Psoas muscle (tissue), 8 donors: Measurements from ENCODE around the gene CACNA1C. TPM values are rescaled to one million over a fixed set of nuclear protein-coding genes. Genes with fewer than 3 reads are reported as not detected.

ENCODE experiments used
- ATAC-seq, 4 donors: fragments of 200-7000 bp; cut with Tn5 transposase; one replicate each; pipeline ENCODE4 v1.9.1; 2020; ENCODE audit warnings: moderate library complexity in 3 of 4, mild to moderate bottlenecking in 2 of 4
- DNase-seq, 2 donors: peaks; one replicate each; pipeline ENCODE4 v3.0.0-alpha.2; 2020
- H3K27ac ChIP-seq: fragments of 200-600 bp; one replicate; pipeline ENCODE4 v1.8.0; 2022
- H3K27me3 ChIP-seq, 3 donors: fragments of 200-600 bp in 1 of 3; one replicate each; pipeline versions ENCODE4 v1.6.1 to v1.8.0; 2013 to 2022; ENCODE audit warnings: low read length in 2 of 3, mild to moderate bottlenecking in 2 of 3, moderate library complexity in 1 of 3; ENCODE audit not compliant: insufficient read depth in 3 of 3
- H3K36me3 ChIP-seq, 2 donors: fragments of 200-600 bp in 1 of 2; one replicate each; pipeline versions ENCODE4 v1.6.1 to v1.8.0; 2013 to 2022; ENCODE audit warnings: low read depth in 1 of 2, mild to moderate bottlenecking in 1 of 2, moderate library complexity in 1 of 2; ENCODE audit not compliant: insufficient read depth in 1 of 2
- H3K4me1 ChIP-seq: fragments of 200-600 bp; one replicate; pipeline ENCODE4 v1.8.0; 2022
- H3K4me3 ChIP-seq: fragments of 200-600 bp; one replicate; pipeline ENCODE4 v1.8.0; 2022; ENCODE audit warnings: mild to moderate bottlenecking
- H3K9me3 ChIP-seq: fragments of 200-600 bp; one replicate; pipeline ENCODE4 v1.8.0; 2022
- WGBS, 3 donors: extraction: QIAGEN DNeasy Blood & Tissue Kit; methylation state at CpG; one replicate each; pipeline versions ENCODE4 v1.1.6 to v1.1.7; 2013; 5-methylcytosine and 5-hydroxymethylcytosine counted together
- intact Hi-C, 2 donors: fragments of 100-400 bp; cut with DNase I; formaldehyde crosslinking; loops; one replicate each; pipeline versions ENCODE4 v1.11.0 to v1.14.2; 2022
- polyA plus RNA-seq, 3 donors: library from polyadenylated mRNA; stranded (reverse); fragments of 200-250 nt; gene quantifications; one replicate each; pipeline ENCODE4 v1.2.3, GENCODE V29; 2013
- total RNA-seq, 4 donors: library from RNA; stranded (reverse); fragmentation: NEBNext Ultra II Directional in 2 of 4; extraction: Animal tissue kit (Norgen Biotek cat#: 25700) in 2 of 4; gene quantifications; one replicate each; pipeline versions ENCODE4 v1.2.1 to v1.2.4, GENCODE V29; 2021 to 2023
- TF ChIP-seq, protein P1 (sequence below): fragments of 200-600 bp; IDR thresholded peaks from one replicate; pipeline ENCODE4 v1.8.0; 2022; ENCODE audit warnings: antibody characterized with exemption
- donor health status: healthy with polysubstance abuse.
- donor health status: DM: no; HTN: no; CAD: no; lungs with moderate emphysema.
- donor health status: Bipolar disorder and iron deficiency.
- donor health status: healthy.
- donor health status: DM: yes; HTN: yes; CAD: no.
- donor health status: DM: no; HTN: no; CAD: no.
- donor health status: DM: no; HTN: no; CAD: no.
- donor health status: DM: yes; HTN: yes; CAD: no.

CACNA1C gene
- total and polyA plus RNA-seq, 7 donors: 0.26 to 2.9 (median 0.95) TPM

DNA sequence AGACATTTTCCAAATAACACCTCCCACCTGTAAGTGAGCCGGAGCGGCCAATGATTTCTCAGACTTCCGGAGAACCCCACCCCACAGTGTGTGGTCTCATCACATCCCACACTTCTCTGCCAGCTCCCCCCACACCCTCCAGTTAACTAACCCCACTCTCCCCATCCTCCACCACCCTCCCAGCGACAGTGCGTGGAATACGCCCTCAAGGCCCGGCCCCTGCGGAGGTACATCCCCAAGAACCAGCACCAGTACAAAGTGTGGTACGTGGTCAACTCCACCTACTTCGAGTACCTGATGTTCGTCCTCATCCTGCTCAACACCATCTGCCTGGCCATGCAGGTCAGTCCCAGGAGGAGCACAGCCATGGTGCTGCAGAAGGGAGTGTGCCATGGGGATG is 557.6 kb downstream of the CACNA1C start:
- Histone ChIP-seq H3K27ac (no peak overlapping the region), H3K36me3 (no peaks in the 10 kb centered on the region), H3K4me1 (no peaks in the 10 kb centered on the region), H3K4me3 (no peak overlapping the region), H3K27me3 (peaks cover 0 to 17% (median 3%) of the 10 kb centered on the region in 3 donors), H3K9me3 (no peaks in the 10 kb centered on the region)
- 93 to 97% (median 93%) methylated on average over 11 of the region's 11 CpGs for WGBS, 3 donors
- intact Hi-C loops: no loop called here
- DNase-seq (no peak), ATAC-seq (no peak)
- TF ChIP-seq, protein P1, sequence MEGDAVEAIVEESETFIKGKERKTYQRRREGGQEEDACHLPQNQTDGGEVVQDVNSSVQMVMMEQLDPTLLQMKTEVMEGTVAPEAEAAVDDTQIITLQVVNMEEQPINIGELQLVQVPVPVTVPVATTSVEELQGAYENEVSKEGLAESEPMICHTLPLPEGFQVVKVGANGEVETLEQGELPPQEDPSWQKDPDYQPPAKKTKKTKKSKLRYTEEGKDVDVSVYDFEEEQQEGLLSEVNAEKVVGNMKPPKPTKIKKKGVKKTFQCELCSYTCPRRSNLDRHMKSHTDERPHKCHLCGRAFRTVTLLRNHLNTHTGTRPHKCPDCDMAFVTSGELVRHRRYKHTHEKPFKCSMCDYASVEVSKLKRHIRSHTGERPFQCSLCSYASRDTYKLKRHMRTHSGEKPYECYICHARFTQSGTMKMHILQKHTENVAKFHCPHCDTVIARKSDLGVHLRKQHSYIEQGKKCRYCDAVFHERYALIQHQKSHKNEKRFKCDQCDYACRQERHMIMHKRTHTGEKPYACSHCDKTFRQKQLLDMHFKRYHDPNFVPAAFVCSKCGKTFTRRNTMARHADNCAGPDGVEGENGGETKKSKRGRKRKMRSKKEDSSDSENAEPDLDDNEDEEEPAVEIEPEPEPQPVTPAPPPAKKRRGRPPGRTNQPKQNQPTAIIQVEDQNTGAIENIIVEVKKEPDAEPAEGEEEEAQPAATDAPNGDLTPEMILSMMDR: no peak

GRCh38 chr12:2613326-2614073 is 560.7 kb downstream of the CACNA1C start:
- peak in 1 of 2 donors; percentile 39 for DNase-seq
- WGBS, 3 donors: 35 to 46% (median 35%) methylated on average over 12 of the region's 12 CpGs
- no peak overlapping the region for H3K27ac ChIP-seq

GRCh38 chr12:2614341-2614740 is 561.6 kb downstream of the CACNA1C start:
- intact Hi-C loops: no loop called here
- H3K27ac ChIP-seq: no peak overlapping the region
- H3K36me3 ChIP-seq: no peaks in the 10 kb centered on the region
- no peaks in the 10 kb centered on the region for H3K9me3 ChIP-seq
- H3K4me3 ChIP-seq: no peak overlapping the region
- TF ChIP-seq, protein P1: no peak
- DNase-seq (no peak), ATAC-seq (no peak)
- peaks cover 0 to 18% (median 2%) of the 10 kb centered on the region in 3 donors for H3K27me3 ChIP-seq
- no peaks in the 10 kb centered on the region for H3K4me1 ChIP-seq

More at GRCh38 chr12:2613326-2614073, 560.7 kb downstream of the CACNA1C start:
- Histone ChIP-seq H3K4me1 (no peaks in the 10 kb centered on the region), H3K9me3 (no peaks in the 10 kb centered on the region), H3K4me3 (no peak overlapping the region), H3K27me3 (peaks cover 0 to 18% (median 4%) of the 10 kb centered on the region in 3 donors), H3K36me3 (no peaks in the 10 kb centered on the region)
- ATAC-seq: peak; percentile 27 to 69 (median 46)
- intact Hi-C loops: no loop called here
- TF ChIP-seq, protein P1: no peak

GRCh38 chr12:2615665-2616402 is 563.0 kb downstream of the CACNA1C start:
- intact Hi-C loops: no loop called here
- no peaks in the 10 kb centered on the region for H3K4me1 ChIP-seq
- 42 to 48% (median 46%) methylated on average over 13 to 14 of the region's 14 CpGs for WGBS, 3 donors
- H3K9me3 ChIP-seq: no peaks in the 10 kb centered on the region
- no peak overlapping the region for H3K4me3 ChIP-seq
- no peak overlapping the region for H3K27ac ChIP-seq
- DNase-seq: no peak
- H3K27me3 ChIP-seq: peaks cover 0 to 18% (median 2%) of the 10 kb centered on the region in 3 donors
- ATAC-seq: no peak
- no peaks in the 10 kb centered on the region for H3K36me3 ChIP-seq
- TF ChIP-seq, protein P1: no peak
